IMR-90 (cell line): ENCODE data around the gene LHPP. TPM values are rescaled to one million over a fixed set of nuclear protein-coding genes. Genes with fewer than 3 reads are reported as not detected.

ENCODE experiments used
- ATAC-seq: fragments of 200-7000 bp; cut with Tn5 transposase; 2 replicates; pipeline ENCODE4 v1.9.1; 2020; ENCODE audit warnings: low read depth, mild to moderate bottlenecking, moderate library complexity
- BruUV-seq: library from RNA; stranded (reverse); fragments of 400-500 nt; replicated peaks from 2 replicates; lab custom pipeline; 2021; lab: Mats Ljungman, UMichigan
- CTCF ChIA-PET: fragments of 300-600 bp; formaldehyde crosslinking; extraction: SDS; loops from one replicate; lab custom pipeline; 2021; ENCODE audit warnings: antibody characterized with exemption; lab: Yijun Ruan, JAX
- POLR2A ChIA-PET: fragments of 300-600 bp; sonication (Branson Sonifier 250); formaldehyde crosslinking; loops from one replicate; lab custom pipeline; 2022; ENCODE audit warnings: antibody characterized with exemption; ENCODE audit not compliant: unreplicated experiment; lab: Charles Lee
- DNase-seq: peaks from one replicate; pipeline ENCODE4 v3.0.0; 2013
- H2AFZ ChIP-seq: replicated peaks from 2 replicates; pipeline ENCODE3; 2013; ENCODE audit warnings: low read length, mild to moderate bottlenecking; ENCODE audit not compliant: poor library complexity
- H2AK5ac ChIP-seq: 2 replicates; pipeline ENCODE4 v1.6.1; 2013; ENCODE audit warnings: low read depth, low read length, inconsistent platforms
- H2AK9ac ChIP-seq: replicated peaks from 2 replicates; pipeline ENCODE3; 2013; ENCODE audit warnings: mild to moderate bottlenecking, low read depth, low read length, moderate library complexity; ENCODE audit not compliant: poor library complexity
- H2BK120ac ChIP-seq: 2 replicates; pipeline ENCODE4 v1.6.1; 2013; ENCODE audit warnings: low read depth, low read length, inconsistent platforms
- H2BK15ac ChIP-seq: 3 replicates; pipeline ENCODE4 v1.6.1; 2013; ENCODE audit warnings: low read depth, low read length, inconsistent platforms
- H2BK20ac ChIP-seq: 2 replicates; pipeline ENCODE4 v1.6.1; 2013; ENCODE audit warnings: low read depth, mild to moderate bottlenecking, inconsistent platforms, low read length, moderate library complexity
- H2BK5ac ChIP-seq: 2 replicates; pipeline ENCODE4 v1.6.1; 2013; ENCODE audit warnings: mild to moderate bottlenecking, low read depth, low read length, inconsistent platforms; ENCODE audit not compliant: poor library complexity, severe bottlenecking
- H3K14ac ChIP-seq: replicated peaks from 2 replicates; pipeline ENCODE4 v1.6.1; 2013; ENCODE audit warnings: low read depth, low read length, inconsistent platforms
- H3K18ac ChIP-seq: 2 replicates; pipeline ENCODE4 v1.6.1; 2013; ENCODE audit warnings: low read depth, low read length, control low read depth
- H3K23ac ChIP-seq: 2 replicates; pipeline ENCODE4 v1.6.1; 2013; ENCODE audit warnings: low read depth, low read length, inconsistent platforms
- H3K27ac ChIP-seq: 2 replicates; pipeline ENCODE4 v1.5.1; 2013; ENCODE audit warnings: mild to moderate bottlenecking, control low read depth, low read length; ENCODE audit not compliant: insufficient read depth
- H3K27me3 ChIP-seq: 2 replicates; pipeline ENCODE4 v1.6.1; 2013; ENCODE audit warnings: low read length; ENCODE audit not compliant: control insufficient read depth, insufficient read depth
- H3K36me3 ChIP-seq: 2 replicates; pipeline ENCODE4 v1.6.1; 2013; ENCODE audit warnings: low read length, mixed read lengths; ENCODE audit not compliant: control insufficient read depth, insufficient read depth
- H3K4ac ChIP-seq: 2 replicates; pipeline ENCODE4 v1.6.1; 2013; ENCODE audit warnings: low read depth, low read length, inconsistent platforms
- H3K4me1 ChIP-seq: 2 replicates; pipeline ENCODE4 v1.6.1; 2013; ENCODE audit warnings: low read length, mixed read lengths; ENCODE audit not compliant: control insufficient read depth, insufficient read depth
- H3K4me2 ChIP-seq: 2 replicates; pipeline ENCODE4 v1.6.1; 2013; ENCODE audit warnings: low read depth, mild to moderate bottlenecking, control low read depth, low read length, moderate library complexity
- H3K4me3 ChIP-seq: 2 replicates; pipeline ENCODE4 v1.5.1; 2013; ENCODE audit warnings: low read depth, mild to moderate bottlenecking, control low read depth, low read length, moderate library complexity; ENCODE audit not compliant: insufficient read depth
- H3K56ac ChIP-seq: 2 replicates; pipeline ENCODE4 v1.6.1; 2013; ENCODE audit warnings: low read length, inconsistent platforms; ENCODE audit not compliant: insufficient read depth; ENCODE audit errors: extremely low read depth
- H3K79me1 ChIP-seq, 2 experiments: 2 replicates each; pipeline ENCODE4 v1.6.1; 2013; ENCODE audit warnings: low read length in 2 of 2, inconsistent platforms in 1 of 2, low read depth in 1 of 2
- H3K9ac ChIP-seq: 2 replicates; pipeline ENCODE4 v1.6.1; 2013; ENCODE audit warnings: low read depth, low read length, control low read depth
- H3K9me1 ChIP-seq: 2 replicates; pipeline ENCODE4 v1.6.1; 2013; ENCODE audit warnings: low read length, inconsistent platforms; ENCODE audit not compliant: insufficient read depth
- H3K9me3 ChIP-seq: 2 replicates; pipeline ENCODE4 v1.6.1; 2013; ENCODE audit warnings: low read length; ENCODE audit not compliant: control insufficient read depth, insufficient read depth
- H4K20me1 ChIP-seq: 2 replicates; pipeline ENCODE4 v1.6.1; 2013; ENCODE audit warnings: low read length, inconsistent platforms; ENCODE audit not compliant: insufficient read depth
- H4K5ac ChIP-seq: 2 replicates; pipeline ENCODE4 v1.6.1; 2013; ENCODE audit warnings: mild to moderate bottlenecking, low read depth, low read length, control low read depth
- H4K8ac ChIP-seq, 2 experiments: 2 replicates each; pipeline ENCODE4 v1.6.1; 2013; ENCODE audit warnings: low read depth in 2 of 2, low read length in 2 of 2, control low read depth in 1 of 2, inconsistent platforms in 1 of 2
- H4K91ac ChIP-seq: 2 replicates; pipeline ENCODE4 v1.6.1; 2013; ENCODE audit warnings: low read depth, low read length, inconsistent platforms; ENCODE audit not compliant: insufficient read depth
- FOS ChIP-seq: fragments of 150-350 bp; IDR thresholded peaks from 2 replicates; pipeline ENCODE4 v1.6.1; 2016; ENCODE audit warnings: low read depth, low read length
- POLR2A ChIP-seq: IDR thresholded peaks from 2 replicates; pipeline ENCODE4 v1.6.1; 2012; ENCODE audit warnings: mild to moderate bottlenecking, low read depth, low read length
- WGBS, 2 experiments: methylation state at CpG; one replicate each; pipeline versions ENCODE4 v1.1.5 to v1.1.7; 2013; ENCODE audit warnings: missing lambda C conversion rate in 2 of 2; ENCODE audit not compliant: insufficient read length in 1 of 2; ENCODE audit errors: extremely low coverage in 2 of 2; 5-methylcytosine and 5-hydroxymethylcytosine counted together
- dilution Hi-C: fragments of 300-500 bp; cut with HindIII; formaldehyde crosslinking; loops from one replicate; pipeline ENCODE4 v1.14.3; 2018; ENCODE audit warnings: low sequenced_read_pairs; ENCODE audit not compliant: unreplicated experiment
- in situ Hi-C: fragments of 300-500 bp; cut with MboI; formaldehyde crosslinking; loops from 3 replicates; pipeline ENCODE4 v1.14.3; 2019; ENCODE audit warnings: low sequenced_read_pairs, inconsistent platforms, mixed read lengths
- intact Hi-C: fragments of 100-400 bp; cut with micrococcal nuclease; formaldehyde crosslinking; loops from 2 replicates; pipeline ENCODE4 v1.10.0; 2022
- polyA plus RNA-seq, 3 experiments: library from polyadenylated mRNA; depleted of rRNA; stranded (reverse); fragments of >200 nt; gene quantifications; 2 replicates each; pipeline ENCODE4 v1.2.3, GENCODE V29; 2012; ENCODE audit warnings: low replicate concordance in 1 of 3
- total RNA-seq: library from RNA; depleted of rRNA; stranded (reverse); fragments of >200 nt; gene quantifications from 2 replicates; pipeline ENCODE4 v1.2.3, GENCODE V29; 2012
- TF ChIP-seq, protein P1 (sequence below): fragments of 150-350 bp; IDR thresholded peaks from 2 replicates; pipeline ENCODE4 v1.6.1; 2016; ENCODE audit warnings: low read depth, mild to moderate bottlenecking, low read length, moderate library complexity, borderline replicate concordance
- TF ChIP-seq, protein P2 (sequence below): conservative IDR thresholded peaks from 2 replicates; pipeline ENCODE4 v1.5.1; 2012; ENCODE audit warnings: mild to moderate bottlenecking, low read depth, low read length, improper control_type of control experiment

The LHPP gene
- total and polyA plus RNA-seq, 2 of the 4 experiments (the other 2 are of a cell fraction): 2.7 to 8.3 TPM

DNA sequence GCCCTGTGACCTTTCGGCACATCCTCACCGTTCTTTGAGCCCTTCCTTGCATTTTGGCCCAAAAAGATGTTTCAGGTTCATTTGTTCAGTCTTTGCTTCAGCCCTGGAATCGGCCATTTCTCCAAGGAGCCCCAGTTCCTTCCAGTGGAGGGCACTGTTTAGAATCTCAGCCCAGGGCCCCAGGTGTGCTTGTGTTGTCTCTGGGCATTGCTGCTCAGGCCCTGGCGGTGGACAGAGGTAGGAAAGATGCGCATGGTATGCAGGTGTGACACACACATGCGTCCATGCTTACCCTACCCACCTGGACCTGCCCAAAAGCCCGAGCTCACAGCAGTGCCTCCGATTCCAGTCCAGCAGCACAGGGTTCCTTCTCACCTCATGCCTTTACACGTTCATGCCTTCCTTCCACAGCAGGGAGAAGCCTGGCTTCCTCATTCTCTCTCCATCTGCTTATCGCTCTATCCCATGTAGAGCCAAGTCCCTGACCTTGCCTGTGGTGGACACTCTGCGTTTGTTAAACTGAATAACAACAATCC, 70.6 kb downstream of the LHPP start:
- H2BK120ac ChIP-seq: no peak overlapping the region
- ChIA-PET CTCF (no interaction called here), POLR2A (no interaction called here)
- no peaks in the 10 kb centered on the region for H3K9me1 ChIP-seq
- DNase-seq (no peak), ATAC-seq (no peak)
- no peak overlapping the region for H4K91ac ChIP-seq
- H2AK5ac ChIP-seq: no peak overlapping the region
- dilution Hi-C loops (no loop called here), intact Hi-C loops (loop anchor here (5.0 to 10.0 kb wide), 2 partner anchors 260 to 453 kb away; partner anchors contain the start of gene EEF1AKMT2), in situ Hi-C loops (loop anchor here (25.0 kb wide), 1 partner anchor 455 kb away; no protein-coding TSS in a partner anchor)
- H3K27me3 ChIP-seq: no peaks in the 10 kb centered on the region
- H3K4ac ChIP-seq: no peak overlapping the region
- no peak overlapping the region for H2BK20ac ChIP-seq
- TF ChIP-seq FOS (no peak), POLR2A (no peak)
- TF ChIP-seq, protein P1, sequence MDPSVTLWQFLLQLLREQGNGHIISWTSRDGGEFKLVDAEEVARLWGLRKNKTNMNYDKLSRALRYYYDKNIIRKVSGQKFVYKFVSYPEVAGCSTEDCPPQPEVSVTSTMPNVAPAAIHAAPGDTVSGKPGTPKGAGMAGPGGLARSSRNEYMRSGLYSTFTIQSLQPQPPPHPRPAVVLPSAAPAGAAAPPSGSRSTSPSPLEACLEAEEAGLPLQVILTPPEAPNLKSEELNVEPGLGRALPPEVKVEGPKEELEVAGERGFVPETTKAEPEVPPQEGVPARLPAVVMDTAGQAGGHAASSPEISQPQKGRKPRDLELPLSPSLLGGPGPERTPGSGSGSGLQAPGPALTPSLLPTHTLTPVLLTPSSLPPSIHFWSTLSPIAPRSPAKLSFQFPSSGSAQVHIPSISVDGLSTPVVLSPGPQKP: no peak
- TF ChIP-seq, protein P2, sequence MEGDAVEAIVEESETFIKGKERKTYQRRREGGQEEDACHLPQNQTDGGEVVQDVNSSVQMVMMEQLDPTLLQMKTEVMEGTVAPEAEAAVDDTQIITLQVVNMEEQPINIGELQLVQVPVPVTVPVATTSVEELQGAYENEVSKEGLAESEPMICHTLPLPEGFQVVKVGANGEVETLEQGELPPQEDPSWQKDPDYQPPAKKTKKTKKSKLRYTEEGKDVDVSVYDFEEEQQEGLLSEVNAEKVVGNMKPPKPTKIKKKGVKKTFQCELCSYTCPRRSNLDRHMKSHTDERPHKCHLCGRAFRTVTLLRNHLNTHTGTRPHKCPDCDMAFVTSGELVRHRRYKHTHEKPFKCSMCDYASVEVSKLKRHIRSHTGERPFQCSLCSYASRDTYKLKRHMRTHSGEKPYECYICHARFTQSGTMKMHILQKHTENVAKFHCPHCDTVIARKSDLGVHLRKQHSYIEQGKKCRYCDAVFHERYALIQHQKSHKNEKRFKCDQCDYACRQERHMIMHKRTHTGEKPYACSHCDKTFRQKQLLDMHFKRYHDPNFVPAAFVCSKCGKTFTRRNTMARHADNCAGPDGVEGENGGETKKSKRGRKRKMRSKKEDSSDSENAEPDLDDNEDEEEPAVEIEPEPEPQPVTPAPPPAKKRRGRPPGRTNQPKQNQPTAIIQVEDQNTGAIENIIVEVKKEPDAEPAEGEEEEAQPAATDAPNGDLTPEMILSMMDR: 0 out of 2 replicates have a peak, but pooled peaks have one; percentile 22
- no peak overlapping the region for H4K8ac ChIP-seq
- no peaks in the 10 kb centered on the region for H3K9me3 ChIP-seq
- H3K79me1 ChIP-seq: no peaks in the 10 kb centered on the region
- no peak overlapping the region for H4K5ac ChIP-seq
- no peak overlapping the region for H3K18ac ChIP-seq
- H3K36me3 ChIP-seq: no peaks in the 10 kb centered on the region
- no peak overlapping the region for H3K4me2 ChIP-seq
- BruUV-seq: no TSS peak
- peak overlapping the region; percentile 26 for H2AFZ ChIP-seq
- no peaks in the 10 kb centered on the region for H3K4me1 ChIP-seq
- no peak overlapping the region for H2BK15ac ChIP-seq
- no peak overlapping the region for H3K14ac ChIP-seq
- H2AK9ac ChIP-seq: no peak overlapping the region
- no peak overlapping the region for H3K56ac ChIP-seq
- no peak overlapping the region for H2BK5ac ChIP-seq
- no peaks in the 10 kb centered on the region for H4K20me1 ChIP-seq
- 71% methylated on average over 5 of the region's 11 CpGs; no CpG with 5 or more reads in 1 of the 2 experiments for WGBS, 2 experiments
- H3K4me3 ChIP-seq: no peak overlapping the region
- no peak overlapping the region for H3K23ac ChIP-seq
- no peak overlapping the region for H3K9ac ChIP-seq
- no peak overlapping the region for H3K27ac ChIP-seq
